RCC 7860 (cell line): Measurements from ENCODE around the gene HIRIP3.

ENCODE experiments used
- DNase-seq: peaks from one replicate; pipeline ENCODE4 v3.0.0-alpha.2; 2015; ENCODE audit warnings: low spot score
- FAIRE-seq: peaks from 2 replicates; lab custom pipeline; 2012; peaks lifted over from hg19 to GRCh38; lab: Jason Lieb, UNC

Gene HIRIP3

DNA sequence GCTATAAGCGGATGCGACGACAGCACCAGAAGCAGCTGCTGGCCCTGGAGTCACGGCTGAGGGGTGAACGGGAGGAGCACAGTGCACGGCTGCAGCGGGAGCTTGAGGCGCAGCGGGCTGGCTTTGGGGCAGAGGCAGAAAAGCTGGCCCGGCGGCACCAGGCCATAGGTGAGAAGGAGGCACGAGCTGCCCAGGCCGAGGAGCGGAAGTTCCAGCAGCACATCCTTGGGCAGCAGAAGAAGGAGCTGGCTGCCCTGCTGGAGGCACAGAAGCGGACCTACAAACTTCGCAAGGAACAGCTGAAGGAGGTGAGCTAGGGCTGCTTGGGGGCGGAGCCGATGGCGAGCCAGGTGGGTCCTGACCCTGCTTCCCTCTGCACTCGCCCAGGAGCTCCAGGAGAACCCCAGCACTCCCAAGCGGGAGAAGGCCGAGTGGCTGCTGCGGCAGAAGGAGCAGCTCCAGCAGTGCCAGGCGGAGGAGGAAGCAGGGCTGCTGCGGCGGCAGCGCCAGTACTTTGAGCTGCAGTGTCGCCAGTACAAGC is 10.1 kb downstream of the HIRIP3 start:
- FAIRE-seq (no peak), DNase-seq (no peak)

DNA sequence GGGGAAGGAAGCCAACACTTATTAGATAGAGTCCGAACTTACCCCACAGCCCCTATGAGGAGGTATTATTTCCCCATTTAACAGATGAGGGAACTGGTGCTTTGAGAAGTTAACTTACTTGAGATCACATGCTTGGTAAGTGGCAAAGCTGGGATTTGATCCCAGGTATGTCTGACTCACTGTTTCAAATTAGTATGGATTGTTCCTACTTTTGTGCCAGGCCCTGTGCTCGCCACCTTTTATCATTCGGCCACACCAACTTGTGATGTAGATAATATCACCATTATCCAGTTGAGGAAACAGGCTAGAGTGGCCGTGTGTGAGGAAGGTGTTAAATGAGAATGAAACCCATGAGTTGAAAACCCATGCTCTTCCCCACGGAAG is 10.7 kb downstream of the HIRIP3 start:
- FAIRE-seq (no peak), DNase-seq (no peak)

DNA sequence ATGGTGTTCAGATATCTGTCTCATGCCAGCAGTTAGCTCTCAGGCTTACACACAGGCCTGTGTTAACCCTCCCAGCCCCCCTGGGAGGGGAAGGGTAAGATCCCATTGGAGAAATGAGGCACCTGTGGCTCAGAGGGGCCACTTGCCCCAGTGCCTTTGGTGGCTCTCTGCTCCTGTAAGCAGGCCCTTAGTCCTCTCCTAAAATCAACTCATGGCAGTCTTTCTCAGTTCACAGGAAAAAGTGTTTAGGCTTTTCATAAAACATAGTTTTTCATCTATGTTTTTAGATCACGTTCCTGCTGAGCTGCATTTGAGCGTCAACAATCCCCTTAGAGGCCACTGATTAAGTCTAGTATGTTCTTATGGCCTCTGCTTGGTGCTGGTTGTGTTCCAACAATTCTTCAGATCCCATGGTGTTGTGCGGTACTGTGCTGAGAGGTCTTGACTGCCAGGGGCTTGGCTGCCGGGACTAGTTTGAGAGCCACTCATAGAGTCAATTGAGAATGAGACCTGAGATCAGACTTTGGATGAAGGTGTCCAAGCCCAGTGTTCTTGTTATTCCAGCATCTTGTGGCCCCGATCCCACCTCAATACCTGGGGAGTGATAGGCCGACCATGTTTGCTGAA is 11.2 kb downstream of the HIRIP3 start:
- FAIRE-seq (no peak), DNase-seq (no peak)

DNA sequence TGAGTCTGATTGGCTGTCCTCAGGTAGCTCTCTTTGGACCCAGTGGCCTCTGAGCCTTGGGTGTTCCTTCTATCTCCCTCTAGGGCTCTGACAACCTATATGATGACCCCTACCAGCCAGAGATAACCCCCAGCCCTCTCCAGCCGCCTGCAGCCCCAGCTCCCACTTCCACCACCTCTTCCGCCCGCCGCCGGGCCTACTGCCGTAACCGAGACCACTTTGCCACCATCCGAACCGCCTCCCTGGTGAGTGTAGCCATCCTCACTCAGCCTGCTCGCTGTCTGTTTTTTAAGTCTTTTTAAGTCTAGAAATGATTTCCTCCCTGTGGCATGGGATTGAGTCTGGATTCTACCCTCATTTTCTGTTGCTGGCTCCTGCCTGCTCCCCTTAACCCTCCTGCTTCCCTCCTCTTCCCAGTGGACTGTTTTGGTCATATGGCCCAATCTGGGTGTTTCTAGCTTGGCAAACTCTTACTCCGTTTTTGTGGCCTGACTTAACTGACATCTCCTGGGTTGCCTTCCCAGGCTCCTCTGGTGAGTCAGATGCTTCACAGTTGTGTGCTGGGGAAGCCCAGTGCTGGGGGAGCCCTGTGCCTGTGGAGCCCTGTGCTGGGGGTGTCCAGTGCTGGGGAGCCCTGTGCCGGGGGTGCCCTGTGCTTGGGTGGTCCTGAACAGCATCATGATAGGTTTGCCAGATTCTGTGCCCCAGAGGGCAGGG is 11.8 kb downstream of the HIRIP3 start:
- FAIRE-seq (no peak), DNase-seq (no peak)

DNA sequence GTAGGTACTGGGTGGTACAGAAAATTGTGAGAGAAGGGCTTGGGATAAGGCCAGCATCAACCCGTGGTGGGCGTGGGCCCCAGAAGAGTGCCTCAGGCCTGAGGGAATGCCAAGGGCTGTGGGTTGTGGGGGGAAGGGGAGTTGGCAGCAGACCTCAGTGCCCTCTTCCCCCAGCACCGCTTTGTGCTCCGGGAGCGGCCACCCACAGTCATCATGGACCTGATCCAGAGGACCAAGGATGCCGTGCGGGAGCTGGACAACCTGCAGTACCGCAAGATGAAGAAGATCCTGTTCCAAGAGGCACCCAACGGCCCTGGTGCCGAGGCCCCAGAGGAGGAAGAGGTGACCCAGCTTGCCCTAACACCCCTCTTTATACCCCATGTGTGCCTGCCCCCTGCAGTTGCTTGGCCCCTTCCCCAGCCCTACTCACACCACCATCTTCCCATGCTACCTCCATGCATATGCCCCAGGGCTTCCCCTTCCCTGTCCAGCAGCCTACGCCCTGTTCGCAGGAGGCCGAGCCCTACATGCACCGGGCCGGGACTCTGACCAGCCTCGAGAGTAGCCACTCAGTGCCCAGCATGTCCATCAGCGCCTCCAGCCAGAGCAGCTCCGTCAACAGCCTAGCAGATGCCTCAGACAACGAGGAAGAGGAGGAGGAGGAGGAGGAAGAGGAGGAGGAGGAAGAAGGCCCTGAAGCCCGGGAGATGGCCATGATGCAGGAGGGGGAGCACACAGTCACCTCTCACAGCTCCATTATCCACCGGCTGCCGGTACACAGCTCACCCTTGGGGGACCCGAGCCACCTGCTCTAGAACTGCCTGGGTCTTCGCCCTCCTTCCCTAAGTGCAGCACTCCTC is 12.6 kb downstream of the HIRIP3 start:
- no peak for FAIRE-seq
- DNase-seq: no peak

DNA sequence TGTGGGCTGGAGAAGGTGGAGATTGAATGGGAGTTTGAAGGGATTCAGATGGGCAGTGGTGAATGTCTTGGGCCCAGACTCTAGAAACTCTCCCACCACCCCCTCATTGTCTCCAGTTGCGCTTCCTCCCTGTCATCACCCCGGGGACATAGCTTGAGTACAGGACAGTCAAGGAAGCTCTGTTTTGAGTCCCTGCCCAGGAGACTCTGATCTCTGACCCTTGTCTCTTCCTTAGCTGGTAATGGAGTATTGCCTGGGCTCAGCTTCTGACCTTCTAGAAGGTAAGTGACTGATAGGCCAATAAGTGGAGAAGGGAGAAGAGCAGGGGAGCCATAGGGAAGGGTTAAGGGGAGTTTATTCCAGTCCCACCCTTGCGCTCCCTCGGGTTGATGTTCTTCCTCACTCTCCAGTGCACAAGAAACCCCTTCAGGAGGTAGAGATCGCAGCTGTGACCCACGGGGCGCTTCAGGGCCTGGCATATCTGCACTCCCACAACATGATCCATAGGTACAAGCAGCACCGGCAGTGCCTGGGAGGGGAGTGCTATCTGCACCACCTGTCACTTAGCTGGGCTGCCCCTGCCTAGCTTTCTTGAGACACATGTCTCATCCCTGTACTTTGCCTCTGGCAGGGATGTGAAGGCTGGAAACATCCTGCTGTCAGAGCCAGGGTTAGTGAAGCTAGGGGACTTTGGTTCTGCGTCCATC is 16.7 kb downstream of the HIRIP3 start:
- FAIRE-seq (no peak), DNase-seq (no peak)

DNA sequence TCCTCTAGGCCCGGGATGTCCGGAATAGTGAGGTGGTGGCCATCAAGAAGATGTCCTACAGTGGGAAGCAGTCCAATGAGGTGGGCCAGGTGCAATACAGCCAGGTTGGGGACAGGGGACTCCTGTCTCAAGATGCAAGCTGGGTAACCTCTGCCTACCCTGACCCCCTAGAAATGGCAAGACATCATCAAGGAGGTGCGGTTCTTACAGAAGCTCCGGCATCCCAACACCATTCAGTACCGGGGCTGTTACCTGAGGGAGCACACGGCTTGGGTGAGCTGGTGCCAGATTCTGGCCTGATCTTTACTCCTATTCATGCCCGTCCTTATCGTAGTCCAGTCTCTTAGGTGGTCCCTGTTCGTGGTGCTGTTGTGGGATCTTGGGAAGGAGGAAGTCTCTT is 17.3 kb downstream of the HIRIP3 start:
- DNase-seq: no peak
- no peak for FAIRE-seq

DNA sequence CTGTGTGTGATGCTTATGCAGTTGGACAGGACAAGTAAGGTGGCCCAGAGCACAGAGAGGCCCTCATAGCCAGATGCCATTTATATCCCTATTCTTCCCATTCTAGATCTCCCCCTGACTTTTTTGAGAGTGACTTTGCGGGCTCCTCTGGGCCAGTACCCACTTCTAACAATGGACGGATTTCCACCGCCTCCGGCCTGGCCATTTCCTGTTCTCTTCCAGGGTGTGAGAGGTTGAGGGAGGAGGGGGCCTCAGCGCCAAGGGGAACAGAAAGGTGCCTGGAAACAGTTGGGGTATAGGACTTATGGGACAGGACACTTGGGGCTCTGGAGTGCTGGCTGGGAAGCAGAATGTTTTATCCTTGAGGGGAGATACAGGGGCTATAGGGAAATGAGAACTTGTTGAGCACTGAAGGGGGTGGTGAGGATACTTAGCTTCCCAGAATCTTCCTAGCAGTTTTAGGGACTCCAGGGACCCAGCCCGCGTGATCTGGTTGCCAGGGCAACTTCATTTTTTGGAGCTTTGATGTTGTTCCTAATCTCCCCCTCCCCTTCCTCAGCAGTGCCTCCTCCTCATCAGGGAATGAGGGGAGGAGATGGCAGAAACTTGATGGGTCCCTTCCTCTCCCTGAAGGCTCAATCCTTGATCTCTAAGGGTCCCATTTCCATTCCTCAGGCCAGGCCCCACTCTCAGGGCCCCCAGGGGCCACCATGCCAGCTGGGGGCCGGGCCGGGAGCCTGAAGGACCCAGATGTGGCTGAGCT is 18.2 kb downstream of the HIRIP3 start:
- no peak for FAIRE-seq
- DNase-seq: no peak

DNA sequence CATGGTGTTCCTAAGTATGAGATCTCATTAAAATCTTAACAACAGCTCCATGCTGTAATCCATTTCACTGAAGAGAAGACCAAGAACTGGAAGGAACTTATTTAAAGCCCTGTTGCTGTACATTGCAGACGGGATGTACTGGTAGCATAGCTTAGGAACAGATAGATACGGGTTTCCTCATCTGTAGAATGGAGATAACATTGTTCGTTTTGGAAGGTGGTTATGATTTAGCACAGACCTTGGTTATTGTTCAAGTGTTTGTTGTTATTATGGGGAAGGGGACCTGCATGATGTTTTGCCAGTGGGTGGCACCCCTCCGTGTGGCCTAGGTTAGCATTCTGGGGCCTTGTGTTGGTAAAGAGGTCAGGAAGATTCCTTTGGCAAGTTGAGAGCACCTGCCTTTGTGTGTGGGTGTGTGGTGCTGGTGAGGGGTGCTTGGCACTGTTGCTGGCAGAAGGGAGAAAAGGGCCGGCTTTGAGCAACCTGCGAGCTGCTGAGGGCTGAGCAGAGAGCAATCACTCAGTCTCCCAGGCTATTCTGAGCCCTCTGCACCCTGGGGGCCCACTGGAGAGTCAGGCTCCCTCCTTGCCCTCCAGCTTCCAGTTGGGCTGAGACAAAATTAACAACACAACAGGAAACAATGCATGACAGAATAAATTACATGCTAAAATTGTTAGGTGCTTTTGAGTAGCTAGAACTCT is 19.5 kb downstream of the HIRIP3 start:
- FAIRE-seq (no peak), DNase-seq (no peak)

DNA sequence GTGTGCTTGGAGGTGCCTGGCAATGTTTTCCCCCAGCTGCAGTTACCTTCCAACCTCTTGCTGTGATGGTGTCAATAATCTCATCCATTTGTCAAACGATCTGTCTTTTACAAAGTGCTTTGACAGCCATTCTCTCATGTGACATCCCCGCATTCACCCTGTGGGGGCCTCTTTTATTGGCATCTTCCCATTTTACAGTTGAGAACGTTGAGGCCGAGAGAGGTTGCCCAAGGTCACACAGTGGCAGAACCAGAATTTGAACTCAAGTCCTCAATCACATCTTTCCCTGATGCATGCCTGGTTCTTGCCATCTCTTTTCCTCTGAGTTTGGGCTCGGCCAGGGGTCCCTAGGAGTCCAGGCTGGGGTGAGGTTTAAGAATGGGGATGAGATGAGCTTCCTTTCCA is 20.3 kb downstream of the HIRIP3 start:
- DNase-seq (no peak), FAIRE-seq (no peak)

DNA sequence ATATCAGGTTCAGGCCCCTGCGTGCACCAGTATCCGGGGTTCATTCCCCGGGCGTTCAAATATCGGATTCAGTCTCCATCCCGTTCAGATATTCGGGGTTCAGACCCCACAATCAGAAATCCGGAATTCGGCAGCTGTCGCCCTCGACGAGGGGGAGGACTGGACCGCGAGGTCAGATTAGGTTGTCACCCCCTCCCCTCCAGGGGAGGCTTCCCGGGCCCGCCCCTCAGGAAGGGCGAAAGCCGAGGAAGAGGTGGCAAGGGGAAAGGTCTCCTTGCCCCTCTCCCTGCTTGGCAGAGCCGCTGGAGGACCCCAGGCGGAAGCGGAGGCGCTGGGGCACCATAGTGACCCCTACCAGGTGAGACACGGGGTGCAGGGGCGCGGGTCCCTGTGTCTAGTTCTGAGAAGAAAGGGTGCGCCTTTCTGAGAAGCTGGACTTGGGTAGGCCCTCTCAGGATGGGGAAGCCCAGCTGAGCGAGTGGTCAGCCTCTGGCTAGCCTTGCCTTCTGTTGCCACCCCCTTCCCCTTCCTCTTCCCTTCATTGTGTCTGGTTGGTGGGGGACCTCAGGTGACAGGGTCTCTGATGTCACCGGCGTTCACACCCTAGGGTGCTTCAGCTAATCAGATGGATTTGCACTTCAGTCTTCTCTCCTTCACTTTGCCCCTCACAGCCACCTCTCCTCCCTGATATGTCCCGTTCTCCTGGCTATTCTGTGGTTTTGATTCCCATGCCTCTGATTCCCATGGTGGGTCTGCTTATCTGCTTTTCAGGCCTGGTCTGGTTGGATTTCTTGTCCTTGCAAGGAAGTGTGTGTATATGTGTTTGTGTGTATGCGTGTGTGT is 20.9 kb downstream of the HIRIP3 start:
- DNase-seq (no peak), FAIRE-seq (no peak)

DNA sequence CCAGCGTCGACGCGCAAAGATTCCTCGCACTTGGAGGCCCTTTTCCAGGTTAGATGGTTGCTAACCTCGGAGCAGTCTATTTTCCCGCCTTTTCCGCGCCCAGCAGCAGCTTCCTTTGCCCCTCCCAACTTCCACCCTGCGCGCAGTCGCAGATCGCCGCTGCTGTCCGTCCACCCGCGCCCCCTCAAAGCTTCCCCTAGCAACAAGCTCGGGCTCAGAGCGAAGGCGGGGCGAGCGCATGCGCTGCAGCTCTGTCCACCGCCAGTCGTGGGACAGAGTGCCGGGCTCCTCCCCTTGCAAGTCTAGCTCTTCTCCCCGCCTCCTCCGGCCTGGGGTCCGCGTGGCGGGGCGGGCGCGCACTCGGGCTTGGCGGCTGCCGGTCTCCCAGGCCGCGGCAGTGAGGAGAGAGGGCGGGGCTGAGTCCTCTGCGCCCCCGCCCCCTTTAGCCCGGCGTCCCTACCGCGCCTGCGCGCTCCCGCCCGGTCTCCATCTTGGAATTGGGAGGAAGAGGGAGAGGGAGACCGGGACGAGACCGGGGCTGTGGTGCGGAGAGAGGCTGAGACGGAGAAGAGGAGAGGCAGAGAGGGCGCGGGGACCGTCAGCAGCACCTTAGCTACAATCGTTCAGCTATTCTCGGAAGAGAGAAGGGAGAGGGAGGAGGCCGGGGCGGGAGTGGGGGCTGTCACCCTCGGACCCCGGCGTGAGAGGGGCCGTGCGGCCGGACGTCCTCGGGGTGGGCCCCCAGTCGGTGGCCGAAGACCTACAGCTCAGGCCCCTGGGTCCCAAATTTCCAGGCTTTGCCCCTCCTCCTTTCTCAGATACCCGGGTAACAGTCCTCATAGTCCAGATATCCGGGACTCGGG is 21.8 kb downstream of the HIRIP3 start, which contains the start of gene TAOK2:
Gene TAOK2, plus strand, starts transcription at position 485 of the 863 bp plus-strand sequence. CDS start 3,905 bp downstream, outside the sequence.
- DNase-seq: peak; percentile 97
- FAIRE-seq: no peak

DNA sequence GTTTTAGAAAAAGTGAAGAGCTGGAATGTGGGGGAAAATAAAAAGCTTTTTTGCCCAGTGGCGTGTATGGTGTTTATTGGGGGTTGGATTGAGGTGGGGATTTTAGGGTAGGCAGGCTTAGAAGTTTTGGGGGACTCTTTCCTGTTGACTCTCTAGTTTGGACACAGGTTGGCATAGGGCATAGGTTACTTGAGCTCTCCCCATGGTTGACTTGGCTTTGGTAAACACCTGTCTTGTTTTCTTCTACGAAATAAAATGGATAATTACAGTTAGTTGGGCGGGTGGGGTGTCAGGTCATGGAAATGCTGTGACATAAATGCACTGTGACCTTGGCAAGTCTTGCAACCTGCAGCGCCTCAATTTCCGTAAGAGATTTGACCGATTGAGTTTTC is 22.4 kb downstream of the HIRIP3 start:
- DNase-seq (no peak), FAIRE-seq (no peak)

DNA sequence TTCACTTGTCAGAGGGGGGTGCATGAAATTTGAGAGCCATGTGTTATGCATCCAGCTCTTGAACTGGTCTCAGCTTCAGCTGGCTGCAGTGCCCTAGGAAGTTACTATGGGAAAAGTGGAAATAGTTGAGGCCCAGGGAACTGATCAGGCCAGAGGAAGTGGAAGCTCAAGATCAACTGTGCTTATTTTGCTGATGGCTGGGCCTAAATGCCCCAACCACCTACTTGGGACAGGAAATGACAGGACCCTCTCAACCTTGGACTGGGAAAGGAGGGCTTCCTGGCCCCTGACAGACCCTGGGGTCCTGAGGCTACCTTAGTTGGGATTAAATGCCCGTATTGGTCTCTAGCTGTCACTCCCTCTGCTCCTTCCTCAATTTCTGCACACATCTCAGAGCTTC is 22.9 kb downstream of the HIRIP3 start:
- FAIRE-seq (no peak), DNase-seq (no peak)

DNA sequence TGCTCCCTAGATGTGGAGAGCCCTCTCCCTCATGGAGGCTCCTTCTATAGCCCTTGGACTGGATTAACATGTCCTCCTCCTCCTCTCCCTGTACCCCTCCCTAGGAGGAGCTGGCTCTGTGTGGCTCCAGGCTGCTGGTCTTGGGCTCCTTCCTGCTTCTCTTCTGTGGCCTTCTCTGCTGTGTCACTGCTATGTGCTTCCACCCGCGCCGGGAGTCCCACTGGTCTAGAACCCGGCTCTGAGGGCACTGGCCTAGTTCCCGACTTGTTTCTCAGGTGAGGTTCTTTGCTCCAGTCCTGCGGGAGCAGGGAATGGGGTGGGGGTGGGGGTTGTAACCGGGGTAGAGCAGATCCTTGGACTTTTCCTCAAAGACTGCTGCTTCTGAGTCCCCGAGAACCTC is 24.1 kb downstream of the HIRIP3 start:
- DNase-seq (no peak), FAIRE-seq (no peak)

DNA sequence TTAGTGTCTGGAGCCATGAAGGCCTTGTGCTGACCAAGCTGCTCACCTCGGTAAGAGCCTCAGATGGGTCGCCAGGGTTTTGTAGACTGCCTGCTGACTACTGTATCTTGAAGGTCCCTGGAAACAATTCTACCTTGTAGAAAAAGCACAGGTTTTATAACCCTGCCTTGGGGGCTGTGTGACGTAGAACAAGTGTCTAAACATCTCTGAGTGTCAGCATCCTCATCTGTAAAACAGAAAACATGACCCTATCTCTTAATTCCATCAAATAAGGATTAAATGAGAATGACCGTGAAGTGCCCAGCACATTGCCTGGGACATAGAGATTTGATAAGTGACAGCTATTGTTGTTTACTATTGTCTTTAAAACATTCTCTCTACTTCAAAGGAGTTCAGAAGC is 27.2 kb downstream of the HIRIP3 start:
- DNase-seq (no peak), FAIRE-seq (no peak)

DNA sequence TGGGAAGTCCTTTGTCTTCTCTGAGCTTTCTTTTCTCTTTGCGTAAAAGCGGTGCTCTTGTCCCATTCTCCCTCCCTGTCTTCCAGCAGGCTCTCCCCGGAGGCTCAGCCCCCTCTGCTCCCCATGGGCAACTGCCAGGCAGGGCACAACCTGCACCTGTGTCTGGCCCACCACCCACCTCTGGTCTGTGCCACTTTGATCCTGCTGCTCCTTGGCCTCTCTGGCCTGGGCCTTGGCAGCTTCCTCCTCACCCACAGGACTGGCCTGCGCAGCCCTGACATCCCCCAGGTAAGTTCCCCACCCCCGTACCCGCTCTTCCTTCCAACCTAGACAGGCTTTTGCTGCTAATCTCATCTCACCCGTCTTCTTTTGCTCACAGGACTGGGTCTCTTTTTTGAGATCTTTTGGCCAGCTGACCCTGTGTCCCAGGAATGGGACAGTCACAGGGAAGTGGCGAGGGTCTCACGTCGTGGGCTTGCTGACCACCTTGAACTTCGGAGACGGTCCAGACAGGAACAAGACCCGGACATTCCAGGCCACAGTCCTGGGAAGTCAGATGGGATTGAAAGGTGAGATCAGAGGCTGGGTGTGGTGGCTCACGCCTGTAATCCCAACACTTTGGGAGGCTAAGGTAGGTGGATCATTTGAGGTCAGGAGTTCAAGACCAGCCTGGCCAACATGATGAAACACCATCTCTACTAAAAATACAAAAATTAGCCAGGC is 32.2 kb downstream of the HIRIP3 start:
- FAIRE-seq (no peak), DNase-seq (no peak)
